Fibroblast of villous mesenchyme (primary cell): Measurements from ENCODE around the gene TUT4. TPM values are rescaled to one million over a fixed set of nuclear protein-coding genes. Genes with fewer than 3 reads are reported as not detected.

Experiments used
- DNase-seq: peaks from one replicate; pipeline ENCODE4 v3.0.0-alpha.2; 2010; ENCODE audit warnings: low read depth
- H3K4me3 ChIP-seq: 2 replicates; pipeline ENCODE4 v1.5.1; 2011; ENCODE audit warnings: low read depth, mild to moderate bottlenecking, low read length
- total RNA-seq: library from RNA; depleted of rRNA; stranded (reverse); fragments of >200 nt; gene quantifications from 2 replicates; pipeline ENCODE4 v1.2.3, GENCODE V29; 2012
- TF ChIP-seq, protein P1 (sequence below): IDR thresholded peaks from 2 replicates; pipeline ENCODE4 v1.5.1; 2012; ENCODE audit warnings: low read depth, mild to moderate bottlenecking, low read length; ENCODE audit not compliant: insufficient read depth

TUT4 gene
- total RNA-seq, 1 donor, result 39.7 TPM

DNA sequence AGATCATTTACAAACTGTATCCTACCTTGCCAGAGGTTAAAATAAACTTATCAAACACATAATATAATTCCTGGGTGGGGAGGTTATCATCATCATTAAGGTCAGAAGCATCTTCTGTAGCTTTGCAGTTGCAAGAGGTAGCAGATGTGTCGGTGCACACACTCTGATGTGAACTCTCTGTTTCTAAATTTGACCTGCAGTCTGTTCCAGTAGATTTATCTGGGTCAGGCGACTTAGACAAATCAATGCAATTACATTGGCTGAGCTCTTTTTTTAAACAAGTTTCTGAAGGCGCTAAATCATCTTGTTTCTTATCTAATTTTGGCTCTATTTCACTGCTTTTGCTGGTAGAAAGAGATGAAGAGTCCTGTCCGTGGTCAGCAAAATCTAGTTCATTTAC lies 78.1 kb downstream of the TUT4 start:
- no peak overlapping the region for H3K4me3 ChIP-seq
- no peak for DNase-seq
- TF ChIP-seq, protein P1, sequence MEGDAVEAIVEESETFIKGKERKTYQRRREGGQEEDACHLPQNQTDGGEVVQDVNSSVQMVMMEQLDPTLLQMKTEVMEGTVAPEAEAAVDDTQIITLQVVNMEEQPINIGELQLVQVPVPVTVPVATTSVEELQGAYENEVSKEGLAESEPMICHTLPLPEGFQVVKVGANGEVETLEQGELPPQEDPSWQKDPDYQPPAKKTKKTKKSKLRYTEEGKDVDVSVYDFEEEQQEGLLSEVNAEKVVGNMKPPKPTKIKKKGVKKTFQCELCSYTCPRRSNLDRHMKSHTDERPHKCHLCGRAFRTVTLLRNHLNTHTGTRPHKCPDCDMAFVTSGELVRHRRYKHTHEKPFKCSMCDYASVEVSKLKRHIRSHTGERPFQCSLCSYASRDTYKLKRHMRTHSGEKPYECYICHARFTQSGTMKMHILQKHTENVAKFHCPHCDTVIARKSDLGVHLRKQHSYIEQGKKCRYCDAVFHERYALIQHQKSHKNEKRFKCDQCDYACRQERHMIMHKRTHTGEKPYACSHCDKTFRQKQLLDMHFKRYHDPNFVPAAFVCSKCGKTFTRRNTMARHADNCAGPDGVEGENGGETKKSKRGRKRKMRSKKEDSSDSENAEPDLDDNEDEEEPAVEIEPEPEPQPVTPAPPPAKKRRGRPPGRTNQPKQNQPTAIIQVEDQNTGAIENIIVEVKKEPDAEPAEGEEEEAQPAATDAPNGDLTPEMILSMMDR, result no peak

DNA sequence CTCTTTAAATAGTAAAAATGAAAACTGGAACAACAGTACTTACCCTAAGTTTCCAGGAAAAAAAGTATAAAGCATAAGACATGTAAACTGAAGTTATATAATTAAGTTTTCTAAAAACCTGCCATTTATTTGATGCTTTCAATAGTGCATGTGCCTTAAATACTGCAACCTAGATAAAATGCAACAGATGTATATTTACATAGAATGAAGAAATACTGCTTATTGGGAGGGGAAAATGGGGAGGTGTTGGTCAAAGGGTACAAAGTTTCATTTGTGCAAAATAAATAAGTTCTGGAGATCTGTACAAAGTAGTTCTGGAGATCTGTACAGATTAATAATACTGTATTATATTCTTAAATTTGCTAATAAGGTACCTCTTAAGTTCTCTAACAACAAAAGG lies 79.9 kb downstream of the TUT4 start:
- TF ChIP-seq, protein P1, result no peak
- H3K4me3 ChIP-seq, result no peak overlapping the region

DNA sequence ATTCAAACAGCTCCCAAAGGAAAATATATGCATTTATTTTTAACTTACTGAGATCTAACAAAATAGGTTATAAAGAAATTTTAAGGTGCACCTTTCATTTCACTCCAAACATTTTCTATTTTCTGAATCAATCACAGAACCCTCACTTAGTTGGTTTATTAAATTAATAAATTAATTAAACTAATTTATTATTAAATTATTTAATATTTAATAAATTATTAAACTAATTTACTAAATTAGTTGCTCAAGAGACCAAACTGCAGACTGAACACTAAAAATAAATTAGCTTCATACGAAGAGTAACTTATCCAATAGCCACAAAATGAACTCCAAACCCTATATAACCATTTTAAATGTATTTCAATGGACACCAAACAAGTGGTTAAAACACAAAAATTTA lies 80.5 kb downstream of the TUT4 start:
- DNase-seq, result no peak
- no peak overlapping the region for H3K4me3 ChIP-seq
- TF ChIP-seq, protein P1, result no peak

More for the DNA sequence above, 79.9 kb downstream of the TUT4 start:
- DNase-seq, result no peak

DNA sequence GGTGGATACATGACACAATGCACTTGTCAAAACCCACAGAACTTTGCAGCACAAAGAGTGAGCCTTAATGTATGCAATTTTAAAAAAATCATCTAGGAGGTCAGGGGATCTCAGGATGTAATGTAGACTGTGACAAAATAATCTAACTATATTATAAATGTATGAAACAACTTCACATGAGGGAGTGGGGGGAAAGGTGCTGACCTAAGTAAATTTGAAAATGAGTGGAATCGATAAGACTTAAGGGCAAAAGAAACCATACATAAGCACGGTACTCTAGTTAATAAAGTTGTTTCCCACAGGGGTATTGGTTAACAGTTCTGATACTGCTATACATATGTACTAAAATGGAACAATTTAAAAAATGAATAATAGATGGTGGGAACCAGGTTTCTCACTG lies 83.8 kb downstream of the TUT4 start:
- TF ChIP-seq, protein P1, result no peak
- no peak for DNase-seq

DNA sequence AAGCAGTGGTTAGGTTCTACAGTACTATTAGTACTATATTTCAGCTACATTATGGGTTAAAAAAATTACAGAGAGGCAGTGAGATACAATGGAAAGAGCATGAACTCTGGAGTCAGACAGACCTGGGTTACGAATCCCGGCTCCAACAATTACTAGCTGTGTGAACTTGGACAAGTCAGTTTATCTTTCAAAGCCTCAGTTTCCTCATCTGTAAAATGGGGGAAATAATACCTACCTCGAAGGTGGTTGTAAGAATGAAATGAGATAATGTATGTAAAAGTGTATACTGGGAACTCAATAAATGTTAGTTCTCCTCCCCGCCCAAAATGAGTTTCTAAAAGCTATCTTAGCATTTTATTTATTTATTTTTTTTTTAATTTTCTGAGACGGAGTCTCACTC lies 89.0 kb downstream of the TUT4 start:
- no peak overlapping the region for H3K4me3 ChIP-seq
- DNase-seq, result no peak
- TF ChIP-seq, protein P1, result no peak

More for the DNA sequence above, 83.8 kb downstream of the TUT4 start:
- no peak overlapping the region for H3K4me3 ChIP-seq

DNA sequence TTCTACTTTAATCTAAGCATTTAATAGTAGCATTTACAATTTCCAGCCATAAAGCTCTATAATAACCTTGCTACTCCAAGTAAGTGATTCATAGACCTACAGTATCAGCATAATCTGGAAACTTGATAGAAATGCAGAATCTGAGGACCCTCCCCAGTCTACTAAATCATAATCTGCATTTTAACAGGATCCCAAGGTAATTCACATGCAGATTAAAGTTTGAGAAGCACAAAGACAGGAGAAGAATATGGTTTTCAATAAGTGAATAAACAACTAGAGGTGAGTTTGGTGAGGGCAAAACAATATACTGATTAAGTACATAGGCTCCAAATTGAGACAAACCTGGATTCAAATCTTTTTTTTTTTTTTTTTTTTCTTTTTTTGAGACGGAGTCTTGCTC lies 91.1 kb downstream of the TUT4 start:
- no peak for DNase-seq
- H3K4me3 ChIP-seq, result no peak overlapping the region
- TF ChIP-seq, protein P1, result no peak

DNA sequence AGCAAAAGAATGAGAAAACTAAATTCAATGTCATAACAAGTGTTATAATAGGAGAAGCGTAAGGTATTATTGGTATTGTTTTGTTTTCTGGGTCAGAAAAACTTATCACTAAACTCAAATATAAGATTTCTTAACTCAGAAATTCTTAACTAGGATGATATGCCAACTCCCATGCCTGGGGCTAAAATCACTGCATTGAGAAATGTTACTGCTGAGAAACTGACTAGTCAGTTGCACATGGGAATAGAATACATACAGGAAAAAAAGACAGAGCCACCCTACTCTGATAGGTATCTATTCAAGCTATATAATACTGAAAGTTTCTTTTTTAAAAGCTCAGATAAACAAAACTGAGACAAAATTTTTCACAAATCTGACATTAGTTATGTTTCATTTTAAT lies 92.2 kb downstream of the TUT4 start:
- H3K4me3 ChIP-seq, result no peak overlapping the region
- DNase-seq, result peak; percentile 41
- TF ChIP-seq, protein P1, result no peak
